Measurements from ENCODE around the gene LRCH3.
A peak's percentile ranks its signal among the peaks of the same experiment; 100 is the strongest.
"Not testable (repeated sequence)": the region's sequence is repeated elsewhere in the genome, so short reads cannot be mapped to it uniquely, and the experiment has no call there.

LRCH3 gene

GRCh38 chr3:197912741-197913476 is 121.9 kb downstream of the LRCH3 start:
- Histone ChIP-seq H3K9me3 (no peaks in the 10 kb centered on the region; the same call in 1 of the 2 replicates), H3K4me3 (ENCODE audit: low read depth, low read length) (no peak overlapping the region), H3K27me3 (no peaks in the 10 kb centered on the region; the same call in 1 of the 2 replicates), H3K4me1 (no peaks in the 10 kb centered on the region), H3K36me3 (no peaks in the 10 kb centered on the region)
- no peak for TF ChIP-seq CTCF (IDR thresholded peaks at IDR 0.05; ENCODE audit: low read depth, low read length)
- no peak for DNase-seq

- DNase-seq: no peak
- TF ChIP-seq CTCF (IDR thresholded peaks at IDR 0.05; ENCODE audit: low read depth, low read length): no peak
- Histone ChIP-seq H3K27me3 (no peaks in the 10 kb centered on the region; the same call in 1 of the 2 replicates), H3K36me3 (no peaks in the 10 kb centered on the region), H3K9me3 (no peaks in the 10 kb centered on the region; the same call in 1 of the 2 replicates), H3K4me1 (no peaks in the 10 kb centered on the region), H3K4me3 (ENCODE audit: low read depth, low read length) (no peak overlapping the region)
Measured at GRCh38 chr3:197913641-197914380, 122.8 kb downstream of the LRCH3 start.

- not testable (repeated sequence) for H3K9me3 ChIP-seq; H3K27me3 ChIP-seq; DNase-seq; H3K4me3 ChIP-seq (ENCODE audit: low read depth, low read length); H3K36me3 ChIP-seq; H3K4me1 ChIP-seq
Measured at GRCh38 chr3:197921429-197922275, 130.6 kb downstream of the LRCH3 start.

- Histone ChIP-seq H3K9me3 (no peaks in the 10 kb centered on the region), H3K27me3 (no peaks in the 10 kb centered on the region), H3K4me1 (no peaks in the 10 kb centered on the region), H3K4me3 (ENCODE audit: low read depth, low read length) (no peak overlapping the region), H3K36me3 (no peaks in the 10 kb centered on the region)
- no peak for DNase-seq
- TF ChIP-seq CTCF (IDR thresholded peaks at IDR 0.05; ENCODE audit: low read depth, low read length): peak; percentile 40
Measured at GRCh38 chr3:197926418-197926817, 135.4 kb downstream of the LRCH3 start.

- not testable (repeated sequence) for H3K9me3 ChIP-seq; H3K27me3 ChIP-seq; DNase-seq; H3K4me1 ChIP-seq; H3K36me3 ChIP-seq; H3K4me3 ChIP-seq (ENCODE audit: low read depth, low read length)
Measured at GRCh38 chr3:197927578-197927977, 136.5 kb downstream of the LRCH3 start.

- no peaks in the 10 kb centered on the region for H3K9me3 ChIP-seq
- no peaks in the 10 kb centered on the region for H3K36me3 ChIP-seq
- DNase-seq: no peak
- H3K4me1 ChIP-seq: no peaks in the 10 kb centered on the region
- TF ChIP-seq CTCF (IDR thresholded peaks at IDR 0.05; ENCODE audit: low read depth, low read length): no peak
- H3K27me3 ChIP-seq: no peaks in the 10 kb centered on the region
- H3K4me3 ChIP-seq (ENCODE audit: low read depth, low read length): no peak overlapping the region
Measured at GRCh38 chr3:197936819-197937384, 145.8 kb downstream of the LRCH3 start.
